NCI-H2107 treated with DMSO at 0.1 percent for 48 hours (cell line): ENCODE measurements around the gene SLC35F3.
A peak's percentile ranks its signal among the peaks of the same experiment; 100 is the strongest.

ENCODE experiments used
- DNase-seq: peaks from one replicate; lab custom pipeline; 2025; ENCODE audit not compliant: unreplicated experiment; lab: John Stamatoyannopoulos, UW

SLC35F3 gene

DNA sequence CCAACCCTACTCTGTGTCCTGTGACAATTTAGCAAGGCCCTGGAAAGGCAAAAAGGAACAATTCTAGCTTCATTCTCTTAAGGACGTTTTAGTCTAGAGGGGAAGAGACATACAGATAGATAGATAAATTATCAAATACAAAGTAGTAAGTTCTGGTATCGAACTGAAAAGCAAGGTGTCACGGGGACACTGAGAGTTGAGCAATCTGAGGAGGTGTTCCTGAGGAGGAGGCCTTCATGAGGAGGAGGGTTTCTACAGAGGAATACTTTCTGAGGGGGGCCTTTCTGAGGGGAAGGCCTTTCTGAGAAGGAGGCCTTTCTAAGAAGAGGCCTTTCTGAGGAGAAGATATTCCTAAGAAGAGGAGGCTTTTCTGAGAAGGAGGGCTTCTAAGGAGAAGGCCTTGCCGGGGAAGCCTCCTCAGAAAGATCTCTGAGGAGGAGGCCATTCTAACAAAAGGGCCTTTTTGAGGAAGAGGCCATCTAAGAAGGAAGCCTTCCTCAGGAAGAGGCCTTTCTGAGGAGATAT, 312.9 kb downstream of the SLC35F3 start:
- no peak for DNase-seq

- DNase-seq: no peak
Measured at GRCh38 chr1:234218078-234218477, 313.6 kb downstream of the SLC35F3 start.

- no peak for DNase-seq
Measured at GRCh38 chr1:234219711-234220110, 315.2 kb downstream of the SLC35F3 start.

GRCh38 chr1:234221601-234222000, 317.1 kb downstream of the SLC35F3 start:
- no peak for DNase-seq

DNA sequence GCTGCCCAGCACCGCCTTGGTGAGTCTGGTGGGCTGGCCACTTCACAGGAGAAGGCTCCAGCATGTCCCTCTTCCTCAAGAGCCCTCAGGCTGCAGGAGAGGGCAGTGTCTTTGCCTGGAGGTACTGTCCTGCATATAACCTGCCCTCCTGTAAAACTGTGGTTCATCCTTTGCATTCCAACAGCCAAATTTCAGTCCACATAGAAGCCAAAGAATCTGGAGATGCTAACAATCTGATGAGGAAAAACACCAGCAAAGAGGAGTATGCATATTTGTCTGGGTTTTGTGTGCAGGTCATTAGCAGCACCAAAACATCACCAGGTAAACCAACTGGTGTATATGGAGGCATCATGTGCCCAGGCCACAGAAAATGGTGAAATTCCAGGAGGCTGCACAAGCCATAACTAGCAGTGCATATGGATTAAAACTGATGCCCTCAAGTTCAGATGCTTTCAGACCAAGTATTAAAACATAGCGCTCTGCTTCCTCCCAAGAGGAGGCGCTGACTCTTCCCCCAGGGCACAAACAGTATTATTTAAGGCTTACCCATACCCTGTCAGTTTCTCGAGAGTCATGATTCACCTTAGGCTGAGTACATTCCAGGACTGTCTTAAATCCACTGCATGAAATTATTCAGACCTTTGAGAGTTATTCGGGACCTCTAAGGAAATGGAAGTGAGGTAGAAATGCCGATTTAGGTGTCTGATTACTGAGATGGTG, 318.2 kb downstream of the SLC35F3 start:
- DNase-seq: no peak

DNA sequence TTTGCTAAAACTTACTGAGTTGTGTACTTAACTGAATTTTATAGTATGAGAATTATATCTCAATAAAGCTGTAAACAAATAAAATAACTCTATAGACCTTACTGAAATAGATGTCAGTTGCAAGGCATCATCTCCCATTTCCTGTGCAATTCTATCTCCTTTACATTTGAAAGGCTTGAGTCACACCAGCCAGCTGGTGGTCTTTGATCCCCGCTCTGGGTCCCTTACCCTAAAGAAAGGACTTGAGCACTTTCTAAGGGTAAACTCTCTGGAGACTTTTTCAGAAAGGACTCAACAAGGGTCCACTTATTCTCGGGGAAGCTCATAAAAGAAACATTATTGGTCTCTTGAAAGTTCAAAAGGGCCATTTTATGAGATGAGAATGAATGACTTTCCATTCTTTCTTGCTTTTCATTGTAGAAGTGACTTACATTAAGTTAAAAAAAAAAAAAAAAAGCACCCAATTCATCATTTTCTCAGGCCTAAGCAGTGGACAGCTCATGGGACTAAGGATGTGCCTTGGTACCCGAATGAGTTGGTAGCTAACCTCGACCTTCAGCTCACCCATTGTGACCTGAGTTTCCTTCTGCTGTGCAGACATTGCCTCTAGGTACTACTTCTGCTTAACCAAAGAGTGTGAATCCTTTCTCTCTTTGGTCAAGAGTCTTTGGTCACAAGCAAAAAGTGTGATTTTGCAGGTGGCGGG, 321.8 kb downstream of the SLC35F3 start:
- no peak for DNase-seq

- no peak for DNase-seq
Measured at GRCh38 chr1:234226819-234227165, 322.3 kb downstream of the SLC35F3 start.

- DNase-seq: no peak
Measured at GRCh38 chr1:234229581-234230387, 325.3 kb downstream of the SLC35F3 start.

DNA sequence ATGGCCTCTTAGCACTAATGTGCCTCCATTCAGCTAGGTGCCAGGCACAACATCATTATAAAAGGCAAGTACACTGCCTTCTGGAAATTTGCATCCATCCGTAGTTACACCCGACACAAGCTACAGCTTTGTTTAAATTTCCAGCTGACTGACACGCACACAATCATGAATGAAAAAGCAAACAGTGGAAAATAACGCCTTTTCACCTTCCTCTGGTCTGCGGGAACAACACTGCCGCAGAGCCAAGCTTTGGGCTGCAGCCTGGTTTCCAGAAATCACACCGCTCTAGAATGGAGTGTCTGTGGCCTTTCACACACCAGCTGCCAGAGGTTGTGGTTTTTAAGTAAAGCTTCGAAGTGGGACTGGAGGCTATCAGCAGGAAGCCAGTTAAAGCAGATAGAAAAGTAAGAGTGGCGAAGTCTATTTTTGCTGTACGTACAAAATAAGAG, 326.0 kb downstream of the SLC35F3 start:
- DNase-seq: peak; percentile 96

DNA sequence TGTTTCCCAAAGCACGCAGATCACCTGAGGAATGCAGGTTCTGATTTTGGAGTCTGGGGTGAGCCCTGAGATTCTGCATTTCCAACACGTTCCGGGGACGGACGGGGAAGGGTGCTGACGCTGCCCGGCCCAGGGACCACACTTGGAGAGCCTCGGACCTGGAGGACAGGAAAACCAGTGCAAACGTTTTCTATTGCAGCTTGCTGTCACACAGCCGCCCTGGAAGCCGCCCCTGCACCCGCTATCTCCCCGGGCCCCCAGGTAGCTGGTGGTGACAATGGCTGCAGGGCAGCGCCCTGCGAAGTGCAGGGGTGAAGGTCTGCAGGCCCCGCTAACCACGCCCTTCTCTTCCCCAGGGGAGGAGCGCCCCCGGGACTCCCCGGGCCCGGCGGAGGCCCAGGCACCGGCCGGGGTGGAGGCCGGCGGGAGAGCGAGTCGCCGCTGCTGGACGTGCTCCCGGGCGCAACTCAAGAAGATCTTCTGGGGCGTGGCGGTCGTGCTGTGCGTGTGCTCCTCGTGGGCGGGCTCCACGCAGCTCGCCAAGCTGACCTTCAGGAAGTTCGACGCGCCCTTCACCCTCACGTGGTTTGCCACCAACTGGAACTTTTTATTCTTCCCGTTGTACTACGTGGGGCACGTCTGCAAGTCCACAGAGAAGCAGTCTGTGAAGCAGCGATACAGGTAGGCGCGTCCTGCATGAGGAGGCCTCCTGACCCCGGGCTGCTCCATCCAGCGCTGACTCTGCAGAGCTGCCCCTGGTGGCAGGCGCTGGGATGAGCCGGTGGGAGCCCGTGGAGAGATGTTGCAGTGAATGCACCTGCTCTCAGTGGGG, 326.8 kb downstream of the SLC35F3 start:
- DNase-seq: no peak

DNA sequence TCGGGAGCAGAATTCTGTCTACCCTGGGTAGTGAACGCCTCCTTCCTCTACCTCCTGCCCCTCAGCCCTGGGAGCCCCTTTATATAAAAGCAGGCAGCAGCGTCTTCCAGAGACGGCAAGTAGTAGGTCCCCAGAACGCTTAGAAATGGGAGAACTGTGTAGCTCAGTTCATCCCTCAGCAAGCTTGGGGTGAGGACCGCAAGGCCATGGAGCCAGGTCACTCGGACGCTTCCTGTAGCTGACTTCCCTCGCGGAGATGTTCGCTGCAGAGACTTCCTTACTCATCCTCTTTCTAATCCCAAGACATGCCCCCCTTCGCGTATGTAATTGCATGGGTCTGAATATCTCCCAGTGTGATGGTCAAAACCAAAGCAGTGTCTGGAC, 327.4 kb downstream of the SLC35F3 start:
- no peak for DNase-seq

GRCh38 chr1:234234199-234234598, 329.7 kb downstream of the SLC35F3 start:
- no peak for DNase-seq

- no peak for DNase-seq
Measured at GRCh38 chr1:234235434-234235881, 331.0 kb downstream of the SLC35F3 start.

DNA sequence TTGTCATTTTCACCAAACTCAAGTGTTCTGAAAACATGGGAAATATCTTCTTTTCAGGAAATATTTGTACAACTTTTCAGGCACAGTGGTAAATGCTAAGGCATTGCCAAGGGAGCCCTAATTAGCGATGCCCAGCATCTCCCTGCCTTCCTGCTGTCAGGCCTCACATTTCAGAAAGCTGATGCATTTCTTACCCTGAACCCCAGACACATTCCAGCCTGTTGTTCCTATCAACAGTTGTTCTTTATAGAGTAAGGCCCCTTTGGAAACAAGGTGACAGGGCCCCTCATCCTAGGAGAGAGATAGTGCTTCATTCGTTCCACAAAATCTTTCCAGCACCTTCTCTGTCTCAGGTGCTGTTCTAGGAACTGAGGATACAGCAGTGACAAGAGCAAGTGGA, 332.9 kb downstream of the SLC35F3 start:
- no peak for DNase-seq

- DNase-seq: no peak
Measured at GRCh38 chr1:234238060-234238459, 333.6 kb downstream of the SLC35F3 start.

DNA sequence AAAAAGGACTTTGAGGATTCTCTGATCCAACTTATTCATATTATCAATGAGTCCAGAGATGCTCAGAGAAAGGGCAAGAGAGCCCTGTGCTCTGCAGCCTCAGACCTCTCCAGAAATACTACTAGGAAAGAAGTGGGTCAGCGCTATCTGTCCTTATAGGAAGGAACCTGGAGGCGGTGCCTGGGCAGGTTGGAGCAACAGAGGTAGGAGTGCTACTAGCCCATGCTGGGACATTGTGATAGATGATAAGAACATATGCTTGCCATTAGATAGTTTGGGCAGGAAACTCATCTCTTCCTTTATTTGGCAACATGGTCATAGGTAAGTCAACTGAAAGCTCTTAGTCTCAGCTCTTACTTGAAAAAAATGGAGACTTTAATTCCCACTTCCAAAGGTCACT, 335.0 kb downstream of the SLC35F3 start:
- DNase-seq: no peak

DNA sequence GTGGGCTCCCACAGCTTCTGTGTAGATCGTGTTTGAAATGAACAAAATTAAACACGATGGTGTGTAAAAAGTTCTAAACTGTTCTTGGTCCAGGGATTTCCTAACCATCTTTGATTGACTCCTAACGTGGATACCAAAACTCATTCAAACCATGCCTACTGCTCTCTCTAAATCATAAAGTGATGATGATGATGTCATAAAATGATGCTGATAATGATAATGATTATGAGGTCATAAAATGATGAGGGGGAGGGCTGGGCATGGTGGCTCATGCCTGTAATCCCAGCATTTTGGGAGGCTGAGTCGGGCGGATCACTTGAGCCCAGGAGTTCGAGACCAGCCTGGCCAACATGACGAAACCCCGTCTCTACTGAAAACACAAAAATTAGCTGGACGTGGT, 335.5 kb downstream of the SLC35F3 start:
- no peak for DNase-seq

DNA sequence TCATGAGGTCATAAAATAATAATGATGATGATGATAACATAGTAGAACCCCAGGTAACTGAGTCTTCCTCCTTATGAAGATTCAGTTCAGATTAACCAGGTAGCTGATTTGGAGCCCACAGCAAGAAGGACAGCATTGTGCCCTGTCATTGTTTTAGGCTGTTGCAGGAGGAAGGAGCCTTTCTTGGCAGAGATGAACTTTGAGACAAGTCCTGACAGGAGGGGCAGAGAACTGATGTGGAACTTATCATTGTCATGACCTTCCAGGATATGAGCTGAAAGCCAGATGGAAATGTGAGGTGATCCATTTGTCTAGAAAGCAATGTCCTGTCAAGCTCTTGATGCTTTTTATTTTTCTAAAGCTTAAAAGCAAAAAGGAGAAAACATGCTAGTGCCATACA, 336.2 kb downstream of the SLC35F3 start:
- DNase-seq: no peak

DNA sequence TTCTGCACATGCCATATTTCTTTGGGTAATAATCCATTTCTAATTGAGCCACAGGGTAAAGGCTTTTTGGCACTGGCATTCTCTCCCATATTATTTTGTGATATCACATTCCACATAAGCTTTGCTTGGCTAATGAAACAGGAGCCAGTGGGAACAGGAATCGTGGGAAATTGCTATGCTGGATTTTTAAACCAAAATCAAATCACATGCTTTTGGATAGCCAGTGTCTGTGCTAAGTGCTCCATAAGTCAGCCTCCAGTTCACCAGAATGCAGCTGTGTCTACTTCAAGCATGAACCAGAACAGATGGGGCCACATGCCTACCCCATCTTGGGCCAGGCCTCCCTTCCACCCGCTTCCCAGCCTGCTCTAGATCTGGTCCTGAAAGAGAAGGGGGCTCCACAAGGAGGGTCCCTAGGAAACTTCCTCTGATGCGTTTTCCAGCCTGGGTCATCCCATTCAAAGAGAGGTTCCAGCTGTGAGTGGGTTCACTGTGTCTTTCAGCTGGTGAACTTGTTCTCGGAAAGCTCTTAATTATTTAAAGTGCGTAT, 337.5 kb downstream of the SLC35F3 start:
- no peak for DNase-seq

- no peak for DNase-seq
Measured at GRCh38 chr1:234243521-234244260, 339.2 kb downstream of the SLC35F3 start.
